A549 treated with CORT108297 at 1 μM for 4 hours (cell line): ENCODE results near the gene BTBD19. TPM values are rescaled to one million over a fixed set of nuclear protein-coding genes. Genes with fewer than 3 reads are reported as not detected.

Experiments used
- total RNA-seq: library from RNA; stranded (reverse); fragments of 200-300 nt; extraction: Qiagen RNA extraction; gene quantifications from 5 replicates; pipeline ENCODE4 v1.2.3, GENCODE V29; 2022

BTBD19 gene
- total RNA-seq, result 2.1 to 3.5 TPM (median 2.9 TPM) in 5 replicates

GRCh38 chr1:44808063-44808937 lies at the start of gene BTBD19:
Gene BTBD19 (plus strand): TSS chr1:44808523. CDS start chr1:44808821, 298 bp downstream.

DNA sequence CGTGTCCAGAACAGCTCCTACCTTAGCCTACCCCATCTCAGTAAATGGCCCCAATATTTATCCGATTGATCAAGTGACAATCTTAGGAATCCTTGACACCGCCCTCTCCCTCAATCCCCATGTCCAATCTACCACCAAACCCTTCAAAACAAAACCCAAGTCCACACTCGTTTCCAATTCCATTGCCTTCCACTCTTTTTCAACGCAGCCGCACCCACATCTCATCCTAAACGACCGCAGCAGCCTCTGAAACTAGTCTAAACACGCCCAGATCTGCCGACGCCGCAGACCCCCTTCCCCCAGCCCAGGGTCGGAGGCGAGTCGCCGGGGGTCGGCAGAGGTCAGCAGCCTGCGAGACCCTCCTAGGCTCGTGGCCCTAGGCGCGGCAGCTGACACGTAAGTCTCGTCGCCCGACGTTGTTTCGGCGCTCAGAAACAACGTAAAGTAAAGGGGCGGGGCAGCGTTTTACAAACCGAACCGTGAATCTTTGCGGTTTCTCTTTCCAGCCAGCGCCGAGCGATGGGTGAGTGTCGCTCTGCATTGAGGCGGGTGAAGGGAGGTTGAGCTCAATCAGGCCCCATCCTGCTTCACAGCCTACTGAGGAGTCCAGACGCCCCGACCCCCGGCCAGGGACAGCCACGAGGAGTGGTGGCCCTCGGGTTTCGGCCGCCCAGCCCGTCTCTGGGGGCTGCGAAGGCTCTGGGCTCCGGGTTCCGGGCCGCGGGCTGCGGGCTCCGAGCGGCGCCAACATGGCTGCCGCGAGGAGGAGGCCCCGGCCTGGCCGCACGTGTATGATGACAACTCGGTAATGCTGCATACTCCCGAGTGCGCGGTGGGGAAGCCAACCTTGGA lies 33.0 kb upstream of the BTBD19 start, which contains the start of gene RPS8:
TSS of gene RPS8 (plus strand) at position 463 of the 852 bp plus-strand sequence. CDS start at position 520, 57 bp downstream.

DNA sequence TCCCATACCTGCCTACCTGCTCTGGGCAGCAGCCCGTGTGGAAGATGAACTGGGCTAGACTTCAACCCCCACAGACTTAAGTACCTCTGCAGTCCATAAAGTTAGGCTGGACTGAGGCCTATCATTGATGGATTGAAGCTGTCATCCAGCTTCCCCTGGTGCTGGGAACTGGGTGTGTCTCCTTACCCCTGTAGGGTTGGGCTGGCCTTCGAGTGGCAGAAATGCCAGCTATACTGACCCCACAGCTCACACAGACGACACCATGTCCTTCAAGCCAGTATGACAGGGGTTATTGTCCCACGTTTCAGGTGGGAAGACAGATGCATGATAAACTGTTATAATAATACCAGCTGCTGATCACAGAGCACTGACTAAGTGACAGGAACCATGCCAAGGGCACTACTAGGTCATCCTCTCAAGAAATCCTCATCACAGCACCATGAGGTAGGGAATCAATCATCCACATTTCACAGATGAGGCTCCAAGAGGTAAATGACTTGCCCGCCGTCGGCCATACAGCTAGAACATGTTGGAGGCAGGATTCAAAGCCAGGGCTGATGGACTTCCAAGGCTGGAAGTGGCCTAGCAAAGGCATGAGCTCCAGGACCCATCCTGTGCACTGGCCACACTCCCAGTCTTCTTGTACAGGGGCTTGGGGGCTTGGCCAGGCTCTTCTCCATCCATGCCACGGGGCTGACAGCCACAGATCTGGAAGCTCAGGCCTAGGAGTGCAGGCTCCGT lies 20.0 kb upstream of the BTBD19 start, which contains the start of gene BEST4:
TSS of gene BEST4 (minus strand) at position 51 of the 741 bp plus-strand sequence. CDS start 465 bp downstream, outside the sequence.

GRCh38 chr1:44799770-44800584 lies 8.3 kb upstream of the BTBD19 start, which contains the start of gene PLK3:
Gene PLK3 (plus strand): TSS chr1:44800377. CDS start chr1:44800464, 87 bp downstream.

GRCh38 chr1:44806704-44807363 lies 1.5 kb upstream of the BTBD19 start, which contains the start of gene DYNLT4:
Gene DYNLT4 (minus strand): TSS chr1:44807351. CDS start chr1:44806668, 683 bp downstream.

GRCh38 chr1:44842862-44843655 lies 34.7 kb downstream of the BTBD19 start, which contains the start of gene PTCH2:
Gene PTCH2 (minus strand): TSS chr1:44843253. CDS start chr1:44842932, 321 bp downstream.

Other genes starting within 250 kb of the BTBD19 start
- gene TMEM53, start 134.0 kb upstream of the BTBD19 start, total RNA-seq, result 6.5 to 11.2 TPM (median 9.1 TPM) in 5 replicates
- 0.55 to 0.93 TPM (median 0.78 TPM) in 5 replicates for gene ARMH1, start 133.8 kb upstream of the BTBD19 start, total RNA-seq
- gene RNU5D-1, start 77.4 kb upstream of the BTBD19 start, total RNA-seq, result not detected in 5 replicates
- gene KIF2C, start 68.7 kb upstream of the BTBD19 start, total RNA-seq, result 36.6 to 45.4 TPM (median 41.6 TPM) in 5 replicates
- 1,548 to 1,728 TPM (median 1,695 TPM) in 5 replicates for gene RPS8, start 33.0 kb upstream of the BTBD19 start, total RNA-seq
- gene BEST4, start 20.4 kb upstream of the BTBD19 start, total RNA-seq, result 0.20 to 0.62 TPM (median 0.33 TPM) in 5 replicates
- 12.5 to 20.4 TPM (median 17.9 TPM) in 5 replicates for gene PLK3, start 8.1 kb upstream of the BTBD19 start, total RNA-seq
- 0.32 to 0.80 TPM (median 0.53 TPM) in 4 of 5 replicates, not detected in the other for gene DYNLT4, start 1.2 kb upstream of the BTBD19 start, total RNA-seq
- 0.14 to 0.35 TPM (median 0.29 TPM) in 5 replicates for gene PTCH2, start 34.7 kb downstream of the BTBD19 start, total RNA-seq
- 17.2 to 22.4 TPM (median 17.9 TPM) in 5 replicates for gene EIF2B3, start 178.1 kb downstream of the BTBD19 start, total RNA-seq
- 15.3 to 20.5 TPM (median 20.0 TPM) in 5 replicates for gene HECTD3, start 202.8 kb downstream of the BTBD19 start, total RNA-seq
- 46.2 to 49.9 TPM (median 48.4 TPM) in 5 replicates for gene UROD, start 203.7 kb downstream of the BTBD19 start, total RNA-seq